ENCODE data around the gene ACTL8.

DNA sequence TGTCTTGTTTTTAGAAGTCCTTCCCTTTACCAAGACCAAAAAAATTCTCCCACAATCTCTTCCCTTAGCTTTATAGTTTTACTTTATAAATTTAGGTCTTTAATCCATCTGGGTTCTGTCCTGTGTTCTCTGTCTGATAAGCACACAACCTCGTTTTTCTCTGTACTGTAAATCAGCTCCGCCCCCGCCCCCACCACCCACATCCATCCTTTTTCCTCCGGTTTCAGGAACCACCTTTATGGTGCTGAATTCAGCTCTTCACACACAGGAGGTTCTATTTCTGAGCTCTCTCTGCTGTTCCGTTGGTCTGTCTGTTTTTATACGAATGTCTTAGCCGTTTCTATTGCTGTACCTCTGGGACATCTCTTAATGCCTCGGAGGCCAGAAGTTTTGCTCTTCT, 44.5 kb downstream of the ACTL8 start:
- TF ChIP-seq ELF4 (IDR thresholded peaks at IDR 0.05) (no peak), FOXK2 (IDR thresholded peaks at IDR 0.05) (no peak), SUZ12 (IDR thresholded peaks at IDR 0.05) (no peak)

Data from HEK293T (cell line).